K562 (cell line): Measurements from ENCODE around the gene SMIM12. TPM values are rescaled to one million over a fixed set of nuclear protein-coding genes. Genes with fewer than 3 reads are reported as not detected.

Experiments used
- ATAC-seq: fragments of 200-7000 bp; cut with Tn5 transposase; 3 replicates; pipeline ENCODE4 v1.9.1; 2020; ENCODE audit warnings: moderate library complexity
- BruUV-seq: library from RNA; stranded (reverse); fragments of 400-500 nt; replicated peaks from 2 replicates; lab custom pipeline; 2021; lab: Mats Ljungman, UMichigan
- CTCF ChIA-PET: fragments of 300-600 bp; formaldehyde crosslinking; extraction: SDS; loops from one replicate; lab custom pipeline; 2021; ENCODE audit warnings: low intra/inter-chr PET ratio; lab: Yijun Ruan, JAX
- POLR2A ChIA-PET: fragments of 300-600, 350-650 bp; sonication (Branson Sonifier 250); formaldehyde crosslinking; extraction: SDS; loops from one replicate; lab custom pipeline; 2021; ENCODE audit warnings: antibody characterized with exemption, inconsistent platforms; lab: Yijun Ruan, JAX
- DNase-seq, 4 experiments: peaks; one replicate each; pipeline versions ENCODE4 v3.0.0 to v3.0.0-alpha.2; 2011 to 2018; ENCODE audit warnings: low spot score in 3 of 4, mixed read lengths in 3 of 4; ENCODE audit errors: extremely low read depth in 1 of 4
- FAIRE-seq: peaks from 2 replicates; lab custom pipeline; 2011; peaks lifted over from hg19 to GRCh38; lab: Jason Lieb, UNC
- H2AFZ ChIP-seq: 2 replicates; pipeline ENCODE4 v1.6.0; 2011; ENCODE audit warnings: low read depth, low read length, control low read depth, inconsistent platforms
- H3K27ac ChIP-seq: fragments of 200-600 bp; 3 replicates; pipeline ENCODE4 v1.8.0; 2011; ENCODE audit warnings: low read depth, mild to moderate bottlenecking, control low read depth, inconsistent platforms, low read length, moderate library complexity, mixed read lengths; ENCODE audit errors: extremely low read depth
- H3K27me3 ChIP-seq, 2 experiments: fragments of 300-600 bp in 1 of 2; 2 replicates in 1 of 2; 3 replicates in 1 of 2; pipeline versions ENCODE4 v1.6.0 to v1.8.0; 2011; ENCODE audit warnings: inconsistent platforms in 2 of 2, low read length in 2 of 2, mild to moderate bottlenecking in 1 of 2, mixed read lengths in 1 of 2, moderate library complexity in 1 of 2; ENCODE audit not compliant: control insufficient read depth in 2 of 2, insufficient read depth in 2 of 2
- H3K36me3 ChIP-seq: fragments of 300-600 bp; 3 replicates; pipeline ENCODE4 v1.8.0; 2011; ENCODE audit warnings: mild to moderate bottlenecking, low read length, inconsistent platforms; ENCODE audit not compliant: control insufficient read depth, insufficient read depth
- H3K4me1 ChIP-seq, 2 experiments: fragments of 200-600 bp in 1 of 2; replicated peaks in 1 of 2; 2 replicates in 1 of 2; 3 replicates in 1 of 2; pipeline versions ENCODE4 v1.5.1 to v1.8.0; 2011; ENCODE audit warnings: inconsistent platforms in 2 of 2, low read length in 2 of 2, mild to moderate bottlenecking in 1 of 2, mixed read lengths in 1 of 2, moderate library complexity in 1 of 2; ENCODE audit not compliant: control insufficient read depth in 2 of 2, insufficient read depth in 2 of 2
- H3K4me2 ChIP-seq: 2 replicates; pipeline ENCODE4 v1.6.1; 2011; ENCODE audit warnings: low read length, control low read depth, inconsistent platforms, mixed read lengths; ENCODE audit not compliant: insufficient read depth
- H3K4me3 ChIP-seq: fragments of 200-600 bp; sonication (generic), shearing (Covaris generic); 2 replicates; pipeline ENCODE4 v1.5.1; 2016; ENCODE audit warnings: control low read depth, inconsistent platforms
- H3K79me2 ChIP-seq: fragments of 200-600 bp; 3 replicates; pipeline ENCODE4 v1.8.0; 2011; ENCODE audit warnings: low read length, inconsistent platforms; ENCODE audit not compliant: control insufficient read depth, insufficient read depth
- H3K9ac ChIP-seq, 2 experiments: 2 replicates each; pipeline versions ENCODE4 v1.6.0 to v1.6.1; 2011; ENCODE audit warnings: low read depth in 2 of 2, low read length in 2 of 2, control low read depth in 1 of 2, inconsistent platforms in 1 of 2, mild to moderate bottlenecking in 1 of 2, mixed read lengths in 1 of 2; ENCODE audit not compliant: insufficient read depth in 1 of 2
- H3K9me1 ChIP-seq: one replicate; pipeline ENCODE4 v1.6.0; 2011; ENCODE audit warnings: inconsistent platforms, mild to moderate bottlenecking, low read length, moderate library complexity; ENCODE audit not compliant: control insufficient read depth, insufficient read depth
- H3K9me3 ChIP-seq: replicated peaks from 2 replicates; pipeline ENCODE4 v1.5.1; 2011; ENCODE audit warnings: low read depth, low read length, inconsistent platforms; ENCODE audit not compliant: control insufficient read depth, insufficient read depth
- H4K20me1 ChIP-seq: replicated peaks from 2 replicates; pipeline ENCODE4 v1.6.1; 2011; ENCODE audit warnings: low read length, inconsistent platforms, mixed read lengths; ENCODE audit not compliant: control insufficient read depth, insufficient read depth
- GTF2A2 ChIP-seq: IDR thresholded peaks from 2 replicates; pipeline ENCODE4 v1.6.1; 2016; ENCODE audit warnings: mild to moderate bottlenecking, missing genetic modification characterization, missing compliant biosample characterization
- KDM2B ChIP-seq: fragments of 250-450 bp; sonication (Bioruptor Pico); IDR thresholded peaks from 2 replicates; pipeline ENCODE4 v1.8.0; 2021; ENCODE audit warnings: mild to moderate bottlenecking, moderate library complexity
- NCOA2 ChIP-seq, 2 experiments: fragments of 450-650 bp; IDR thresholded peaks; 2 replicates each; pipeline ENCODE4 v1.6.1; 2018; ENCODE audit warnings: mild to moderate bottlenecking in 2 of 2, moderate library complexity in 1 of 2; ENCODE audit not compliant: partially characterized antibody in 2 of 2
- NFXL1 ChIP-seq: fragments of 450-650 bp; formaldehyde crosslinking; IDR thresholded peaks from 2 replicates; pipeline ENCODE4 v1.4.0; 2021; ENCODE audit warnings: mild to moderate bottlenecking
- SMC3 ChIP-seq: conservative IDR thresholded peaks from 2 replicates; pipeline ENCODE4 v1.6.1; 2011; ENCODE audit warnings: low read depth, low read length, improper control_type of control experiment; ENCODE audit not compliant: insufficient read depth
- ZNF696 ChIP-seq: fragments of 250-450 bp; sonication (Bioruptor Pico); conservative IDR thresholded peaks from 2 replicates; pipeline ENCODE4 v1.4.0; 2020; ENCODE audit warnings: mild to moderate bottlenecking, moderate library complexity
- WGBS: fragments of 100-300 bp; shearing (Covaris generic); methylation state at CpG from one replicate; pipeline ENCODE4 v1.1.6; 2016; ENCODE audit warnings: low coverage, mixed read lengths; ENCODE audit not compliant: insufficient coverage; ENCODE audit errors: missing lambda C conversion rate; 5-methylcytosine and 5-hydroxymethylcytosine counted together
- in situ Hi-C: fragments of 300-500 bp; cut with MboI; formaldehyde crosslinking; loops from 4 replicates; pipeline ENCODE4 v1.15.0; 2018; ENCODE audit warnings: inconsistent platforms, mixed read lengths
- intact Hi-C: fragments of 100-400 bp; cut with micrococcal nuclease; formaldehyde crosslinking; loops from 2 replicates; pipeline ENCODE4 v1.14.2; 2022
- polyA plus RNA-seq, 8 experiments: library from polyadenylated mRNA; depleted of rRNA in 4 of 8; stranded (reverse) in 5 of 8; unstranded in 3 of 8; fragments of >200 nt; fragmentation: Nextera tagmentation in 2 of 8; fragmentation: Illumina TruSeq in 1 of 8; extraction: Ambion mirVana in 2 of 8; extraction: Trizol in 1 of 8; gene quantifications; 2 replicates each; pipeline versions ENCODE4 v1.2.1 to v1.2.3, GENCODE V29; 2011 to 2014; ENCODE audit warnings: inconsistent platforms in 1 of 8, missing spikeins in 1 of 8
- total RNA-seq, 7 experiments: library from RNA; depleted of rRNA in 6 of 7; stranded (reverse); fragments of >200 nt in 6 of 7; fragmentation: Illumina TruSeq in 2 of 7; extraction: Trizol in 2 of 7; gene quantifications; 2 replicates each; pipeline versions ENCODE4 v1.2.1 to v1.2.3, GENCODE V29; 2011 to 2021; ENCODE audit warnings: low replicate concordance in 1 of 7
- TF ChIP-seq, protein P1 (sequence below): IDR thresholded peaks from 2 replicates; pipeline ENCODE4 v1.6.1; 2016; ENCODE audit warnings: missing genetic modification characterization, missing compliant biosample characterization
- TF ChIP-seq, protein P2 (sequence below): fragments of 250-450 bp; sonication (Bioruptor Pico); IDR thresholded peaks from 2 replicates; pipeline ENCODE4 v1.5.0; 2021
- TF ChIP-seq, protein P3 (sequence below): fragments of 250-450 bp; sonication (Bioruptor Pico); IDR thresholded peaks from 2 replicates; pipeline ENCODE4 v1.5.0; 2021; ENCODE audit warnings: mild to moderate bottlenecking, moderate library complexity
- TF ChIP-seq, protein P4 (sequence below), 2 experiments: fragments of 200-800 bp in 1 of 2; sonication (Bioruptor generic) in 1 of 2; sonication (generic) in 1 of 2; formaldehyde crosslinking in 1 of 2; IDR thresholded peaks in 1 of 2; conservative IDR thresholded peaks in 1 of 2; 2 replicates each; pipeline versions ENCODE4 v1.5.0 to v1.6.1; 2016 to 2020; ENCODE audit warnings: missing compliant biosample characterization in 1 of 2, missing genetic modification characterization in 1 of 2, missing genetic modification reagents in 1 of 2

Gene SMIM12
- total and polyA plus RNA-seq, 9 of the 15 experiments (the other 6 are each of a cell fraction or from before 2014, with no cell fraction given) = 51.7 to 112 (median 63.9) TPM

DNA sequence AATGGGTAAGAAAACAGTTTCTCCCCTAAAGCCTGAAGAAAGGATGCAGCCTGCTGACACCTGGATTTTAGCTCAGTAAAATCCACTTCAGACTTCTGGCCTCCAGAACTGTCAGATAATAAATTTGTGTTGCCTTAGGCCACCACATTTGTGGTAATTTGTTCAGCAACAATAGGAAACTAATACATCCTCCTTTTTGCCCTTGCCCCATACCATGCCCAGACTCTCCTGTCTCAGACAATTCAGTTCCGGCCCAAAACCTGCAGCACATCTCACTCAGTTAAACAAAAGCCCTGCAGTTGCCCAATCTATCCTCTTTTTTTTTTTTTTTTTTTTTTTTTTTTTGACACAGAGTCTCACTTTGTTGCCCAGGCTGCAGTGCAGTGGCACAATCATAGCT, 25.8 kb downstream of the SMIM12 start:
- no peaks in the 10 kb centered on the region for H4K20me1 ChIP-seq
- H3K36me3 ChIP-seq = no peaks in the 10 kb centered on the region
- no peak overlapping the region for H3K9ac ChIP-seq
- no peaks in the 10 kb centered on the region; a peak in 1 of 5 replicates for H3K4me1 ChIP-seq
- H3K79me2 ChIP-seq = no peaks in the 10 kb centered on the region
- 0% methylated on average over 1 of the region's 1 CpG for WGBS
- no peak overlapping the region for H3K4me3 ChIP-seq
- H3K27me3 ChIP-seq = peaks cover 0 to 6% of the 10 kb centered on the region in 2 experiments; a peak in 4 of 5 replicates
- no peak for DNase-seq
- no peaks in the 10 kb centered on the region for H3K9me1 ChIP-seq
- POLR2A ChIA-PET = no interaction called here
- H3K4me2 ChIP-seq = no peak overlapping the region
- ATAC-seq = no peak
- CTCF ChIA-PET = no interaction called here
- FAIRE-seq = no peak
- no peak overlapping the region for H2AFZ ChIP-seq
- intact Hi-C loops = no loop called here
- H3K9me3 ChIP-seq = no peaks in the 10 kb centered on the region
- no peak overlapping the region for H3K27ac ChIP-seq
- in situ Hi-C loops = no loop called here
- no TSS peak for BruUV-seq
- TF ChIP-seq NFXL1 (CRISPR knock-in tag) = no peak
- TF ChIP-seq KDM2B (CRISPR knock-in tag) = no peak
- TF ChIP-seq, protein P1, sequence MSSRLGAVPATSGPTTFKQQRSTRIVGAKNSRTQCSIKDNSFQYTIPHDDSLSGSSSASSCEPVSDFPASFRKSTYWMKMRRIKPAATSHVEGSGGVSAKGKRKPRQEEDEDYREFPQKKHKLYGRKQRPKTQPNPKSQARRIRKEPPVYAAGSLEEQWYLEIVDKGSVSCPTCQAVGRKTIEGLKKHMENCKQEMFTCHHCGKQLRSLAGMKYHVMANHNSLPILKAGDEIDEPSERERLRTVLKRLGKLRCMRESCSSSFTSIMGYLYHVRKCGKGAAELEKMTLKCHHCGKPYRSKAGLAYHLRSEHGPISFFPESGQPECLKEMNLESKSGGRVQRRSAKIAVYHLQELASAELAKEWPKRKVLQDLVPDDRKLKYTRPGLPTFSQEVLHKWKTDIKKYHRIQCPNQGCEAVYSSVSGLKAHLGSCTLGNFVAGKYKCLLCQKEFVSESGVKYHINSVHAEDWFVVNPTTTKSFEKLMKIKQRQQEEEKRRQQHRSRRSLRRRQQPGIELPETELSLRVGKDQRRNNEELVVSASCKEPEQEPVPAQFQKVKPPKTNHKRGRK (tag) = no peak
- TF ChIP-seq, protein P2, sequence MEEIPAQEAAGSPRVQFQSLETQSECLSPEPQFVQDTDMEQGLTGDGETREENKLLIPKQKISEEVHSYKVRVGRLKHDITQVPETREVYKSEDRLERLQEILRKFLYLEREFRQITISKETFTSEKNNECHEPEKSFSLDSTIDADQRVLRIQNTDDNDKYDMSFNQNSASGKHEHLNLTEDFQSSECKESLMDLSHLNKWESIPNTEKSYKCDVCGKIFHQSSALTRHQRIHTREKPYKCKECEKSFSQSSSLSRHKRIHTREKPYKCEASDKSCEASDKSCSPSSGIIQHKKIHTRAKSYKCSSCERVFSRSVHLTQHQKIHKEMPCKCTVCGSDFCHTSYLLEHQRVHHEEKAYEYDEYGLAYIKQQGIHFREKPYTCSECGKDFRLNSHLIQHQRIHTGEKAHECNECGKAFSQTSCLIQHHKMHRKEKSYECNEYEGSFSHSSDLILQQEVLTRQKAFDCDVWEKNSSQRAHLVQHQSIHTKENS (CRISPR knock-in tag) = no peak
- TF ChIP-seq GTF2A2 (tag) = no peak
- TF ChIP-seq NCOA2 (IDR thresholded peaks at IDR 0.05; ENCODE audit: partially characterized antibody in 2 of 2) = no peak
- TF ChIP-seq, protein P3, sequence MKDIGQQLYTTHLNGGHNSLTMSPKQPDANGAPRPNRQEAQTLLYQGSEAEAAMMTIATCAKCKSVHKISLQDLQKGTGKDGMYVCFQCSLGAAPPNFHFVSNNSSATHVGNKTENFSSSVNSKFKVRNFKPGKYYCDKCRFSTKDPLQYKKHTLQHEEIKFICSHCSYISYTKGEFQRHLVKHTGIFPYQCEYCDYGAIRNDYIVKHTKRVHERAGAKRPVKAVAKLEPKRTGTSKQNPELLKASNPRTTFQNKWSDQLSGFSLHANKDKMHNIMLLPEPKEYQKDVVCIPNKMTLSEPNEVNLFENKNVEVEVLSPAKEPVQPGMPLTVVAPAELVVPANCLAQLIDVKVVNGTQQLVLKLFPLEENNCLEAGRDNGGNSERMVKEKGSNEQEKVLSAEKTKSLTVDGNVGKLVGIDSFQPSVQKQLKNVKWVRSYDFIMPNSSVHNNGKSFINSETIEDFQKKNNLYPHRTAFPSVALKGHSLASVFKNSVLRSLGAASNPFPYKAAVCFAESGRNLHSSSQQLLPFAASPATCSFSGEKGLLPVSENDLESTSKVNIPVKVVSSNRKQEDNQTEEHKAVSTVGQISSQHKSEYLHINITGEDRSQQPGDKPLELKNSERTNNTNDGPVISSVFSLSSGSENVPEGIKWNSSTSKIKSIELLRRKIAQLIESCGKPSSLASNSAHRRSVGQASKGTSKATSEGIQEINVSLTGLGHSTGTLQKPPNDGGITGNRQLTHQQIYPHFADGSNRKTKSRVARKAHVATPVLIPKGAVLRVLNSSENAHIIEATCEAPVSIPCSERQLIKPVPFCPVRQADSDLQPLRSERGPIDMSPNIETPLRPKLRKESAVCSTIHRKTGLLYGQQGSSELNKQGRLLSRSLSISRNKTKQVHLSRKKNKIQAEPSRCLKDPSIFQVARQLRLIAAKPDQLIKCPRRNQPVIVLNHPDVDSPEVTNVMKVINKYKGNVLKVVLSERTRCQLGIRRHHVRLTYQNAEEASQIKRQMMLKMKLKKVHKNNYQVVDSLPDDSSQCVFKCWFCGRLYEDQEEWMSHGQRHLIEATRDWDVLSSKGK (CRISPR knock-in tag) = no peak
- TF ChIP-seq, protein P4, sequence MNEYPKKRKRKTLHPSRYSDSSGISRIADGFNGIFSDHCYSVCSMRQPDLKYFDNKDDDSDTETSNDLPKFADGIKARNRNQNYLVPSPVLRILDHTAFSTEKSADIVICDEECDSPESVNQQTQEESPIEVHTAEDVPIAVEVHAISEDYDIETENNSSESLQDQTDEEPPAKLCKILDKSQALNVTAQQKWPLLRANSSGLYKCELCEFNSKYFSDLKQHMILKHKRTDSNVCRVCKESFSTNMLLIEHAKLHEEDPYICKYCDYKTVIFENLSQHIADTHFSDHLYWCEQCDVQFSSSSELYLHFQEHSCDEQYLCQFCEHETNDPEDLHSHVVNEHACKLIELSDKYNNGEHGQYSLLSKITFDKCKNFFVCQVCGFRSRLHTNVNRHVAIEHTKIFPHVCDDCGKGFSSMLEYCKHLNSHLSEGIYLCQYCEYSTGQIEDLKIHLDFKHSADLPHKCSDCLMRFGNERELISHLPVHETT (CRISPR knock-in tag; conservative IDR thresholded peaks at IDR 0.05 in 1 of 2, IDR thresholded peaks at IDR 0.05 in 1 of 2) = no peak
- no peak for TF ChIP-seq ZNF696 (CRISPR knock-in tag)
- no peak for TF ChIP-seq SMC3
